OCI-LY1 (cell line): ENCODE data around the gene MAP3K4.

Experiments
- CTCF ChIP-seq: fragments of 200-600 bp; sonication (generic), shearing (Covaris generic); IDR thresholded peaks from 2 replicates; pipeline ENCODE4 v1.5.1; 2017; ENCODE audit warnings: mild to moderate bottlenecking, antibody characterized with exemption, low read length, moderate library complexity, mixed read lengths
- EZH2 ChIP-seq: fragments of 200-600 bp; sonication (generic), shearing (Covaris generic); IDR thresholded peaks from 2 replicates; pipeline ENCODE4 v1.8.0; 2017; ENCODE audit warnings: borderline replicate concordance, mixed run types, mild to moderate bottlenecking, antibody characterized with exemption, low read length, moderate library complexity, mixed read lengths

GRCh38 chr6:160974304-160974771 is 17.2 kb upstream of the MAP3K4 start:
- TF ChIP-seq CTCF, result no peak
- TF ChIP-seq EZH2, result no peak
